HG02981 (cell line): ENCODE results near the gene DPH3.
"Not testable (repeated sequence)": the region's sequence is repeated elsewhere in the genome, so short reads cannot be mapped to it uniquely, and the experiment has no call there.

Source experiments
- ATAC-seq: cut with Tn5 transposase; IDR thresholded peaks from one replicate; pipeline ENCODE4 v1.9.1; 2021; ENCODE audit warnings: mild to moderate bottlenecking, moderate library complexity; ENCODE audit not compliant: unreplicated experiment

The DPH3 gene

DNA sequence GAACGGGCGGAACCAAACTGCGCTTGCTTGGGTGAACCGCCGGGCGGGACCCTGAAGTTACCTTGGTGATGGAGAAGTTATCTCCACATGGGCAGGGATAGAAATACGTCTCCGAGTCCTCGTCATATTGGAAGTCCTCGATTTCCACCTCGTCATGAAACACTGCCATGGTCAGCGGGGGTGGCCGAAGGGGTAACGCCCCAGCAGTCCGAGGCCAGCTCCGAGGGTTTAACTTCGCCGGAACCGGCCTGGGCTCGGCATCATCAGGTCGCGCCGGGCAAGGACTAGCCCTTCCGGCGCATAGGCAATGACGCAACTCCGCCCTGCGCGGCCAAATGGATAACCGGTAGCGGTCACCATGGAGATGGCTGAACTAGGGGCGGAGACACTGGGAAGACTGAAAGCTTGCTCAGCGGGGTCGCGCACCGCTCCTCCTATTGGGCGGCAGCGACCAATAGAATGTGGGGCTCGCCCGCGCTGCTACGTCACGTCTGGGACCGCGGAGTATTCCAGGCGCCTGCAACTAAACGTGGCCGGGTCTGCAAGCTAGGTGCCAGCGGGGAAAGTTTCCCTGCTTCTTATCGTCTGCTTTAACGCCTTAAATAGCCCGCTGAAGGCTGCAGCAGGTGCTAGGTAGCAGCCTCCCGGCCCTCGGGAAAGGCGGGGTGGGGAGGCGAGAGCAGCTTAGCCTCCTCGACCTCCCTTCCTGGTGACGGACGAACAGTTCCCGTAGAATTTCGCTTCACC lies at the start of gene DPH3, which contains the start of gene OXNAD1:
DPH3 (minus strand) TSS at position 236 of the 747 bp plus-strand sequence; CDS start at position 169, 67 bp downstream.
OXNAD1 (plus strand) TSS at position 505 of the 747 bp plus-strand sequence. CDS start 5,741 bp downstream, outside the sequence.
- peak; percentile 99 for ATAC-seq

DNA sequence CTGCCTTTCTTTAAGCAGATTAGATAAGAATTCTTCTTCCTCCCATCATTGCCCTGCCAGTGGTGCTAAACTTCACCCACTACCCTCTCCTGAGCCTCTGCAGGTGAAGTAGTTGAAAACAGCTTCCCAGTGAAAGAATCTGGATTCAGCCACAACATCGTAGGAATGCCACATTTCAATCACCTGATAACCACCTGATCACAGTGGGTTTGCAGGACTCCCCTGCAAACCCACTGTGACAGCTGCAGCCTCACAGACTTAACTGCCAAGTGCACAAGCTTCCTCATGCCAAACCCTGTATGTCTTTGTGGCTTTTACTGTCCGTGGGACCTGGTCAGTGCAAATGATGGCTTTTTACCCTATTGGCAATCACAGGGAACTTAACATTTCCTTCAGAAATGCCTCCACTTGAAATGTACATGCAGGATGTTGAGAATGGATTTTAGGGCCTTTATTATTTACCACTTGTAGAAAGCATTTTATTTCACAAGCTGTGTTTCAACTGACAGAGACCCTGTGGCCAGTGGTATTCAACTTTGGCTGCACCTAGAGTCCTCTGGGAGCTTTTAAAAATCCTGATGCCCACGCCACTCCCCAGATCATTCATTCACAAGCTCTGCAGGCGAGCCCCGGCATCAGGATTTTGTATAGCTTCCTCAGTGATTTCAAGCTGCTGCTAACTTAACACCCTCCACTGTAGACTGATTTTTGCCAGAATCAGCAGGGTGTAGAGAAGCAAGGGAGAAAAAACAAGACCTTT lies 49.3 kb upstream of the DPH3 start:
- no peak for ATAC-seq

- ATAC-seq, result peak; percentile 49
Measured at GRCh38 chr3:16311960-16312451, 47.3 kb upstream of the DPH3 start.

GRCh38 chr3:16310486-16310885 lies 45.7 kb upstream of the DPH3 start:
- not testable (repeated sequence) for ATAC-seq

DNA sequence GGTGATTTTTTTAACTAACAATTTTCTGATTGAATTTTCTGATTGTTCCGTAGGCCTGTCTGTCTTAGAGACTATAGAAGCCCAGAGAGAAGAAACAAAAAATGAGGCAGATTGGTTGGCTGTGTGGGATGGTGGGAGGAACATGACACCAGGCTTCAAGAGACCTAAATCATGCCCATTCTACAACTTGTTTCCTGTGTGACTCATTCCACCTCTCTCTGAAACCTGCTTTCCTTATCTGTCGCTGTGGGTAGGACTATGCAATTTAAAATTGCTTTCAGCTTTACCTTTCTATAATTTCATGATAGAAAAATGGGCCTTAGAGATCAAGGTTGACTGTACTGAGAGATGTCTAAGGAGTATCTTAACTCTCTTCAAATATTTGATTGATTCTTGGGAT lies 44.8 kb upstream of the DPH3 start:
- ATAC-seq, result peak; percentile 87

DNA sequence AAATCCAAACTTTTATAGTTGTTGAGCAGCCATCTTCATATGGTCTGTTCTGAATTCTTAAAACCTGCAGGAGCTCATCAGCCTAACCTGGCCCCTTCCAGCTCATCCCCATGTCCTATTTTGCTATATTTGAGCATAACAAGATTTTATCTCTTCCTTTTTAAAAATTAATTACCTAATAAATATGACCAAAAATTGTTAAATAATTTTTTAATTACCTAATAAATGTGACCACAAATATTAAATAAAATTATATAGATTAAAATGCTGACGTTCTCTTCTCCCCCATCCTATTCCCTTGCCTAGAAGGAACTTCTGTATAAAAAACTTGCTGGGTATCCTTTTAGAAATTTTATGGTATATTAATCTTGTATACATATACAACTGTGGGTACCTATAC lies 44.0 kb upstream of the DPH3 start:
- no peak for ATAC-seq

DNA sequence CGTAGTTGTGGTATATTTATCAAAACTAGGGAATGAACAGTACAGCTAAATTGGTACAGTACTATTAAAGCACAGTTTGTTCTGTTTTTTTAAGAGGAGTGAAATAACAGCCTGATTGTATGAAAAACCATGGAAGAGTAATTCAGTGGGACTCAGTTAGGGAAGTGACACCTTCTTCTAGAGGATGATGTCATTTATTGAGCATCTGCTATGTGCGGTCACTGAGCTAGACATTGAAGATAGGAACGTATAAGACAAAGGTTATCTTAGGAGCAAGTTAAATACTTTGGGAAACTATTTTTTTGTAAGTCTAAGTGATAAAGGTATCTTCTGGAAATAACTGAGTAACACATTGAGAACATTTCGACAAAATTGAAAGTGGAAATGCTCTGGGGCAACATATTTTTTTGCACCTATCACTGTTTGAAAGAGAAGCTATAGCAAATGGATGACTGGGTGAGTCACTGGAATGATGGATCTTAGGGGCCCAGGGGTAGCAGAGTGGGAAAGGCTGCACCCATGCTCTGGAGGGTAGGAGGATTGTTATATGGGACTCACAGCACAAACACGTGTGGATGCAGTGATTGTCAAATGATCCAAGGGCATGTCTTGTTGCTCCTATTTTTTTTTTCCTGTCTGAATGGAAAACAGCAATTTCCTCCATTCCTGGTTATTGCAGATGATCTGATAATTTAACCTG lies 43.2 kb upstream of the DPH3 start:
- no peak for ATAC-seq

- ATAC-seq, result no peak
Measured at GRCh38 chr3:16305111-16305541, 40.4 kb upstream of the DPH3 start.

GRCh38 chr3:16304061-16305010 lies 39.6 kb upstream of the DPH3 start:
- ATAC-seq, result no peak

GRCh38 chr3:16303037-16303575 lies 38.4 kb upstream of the DPH3 start:
- no peak for ATAC-seq

DNA sequence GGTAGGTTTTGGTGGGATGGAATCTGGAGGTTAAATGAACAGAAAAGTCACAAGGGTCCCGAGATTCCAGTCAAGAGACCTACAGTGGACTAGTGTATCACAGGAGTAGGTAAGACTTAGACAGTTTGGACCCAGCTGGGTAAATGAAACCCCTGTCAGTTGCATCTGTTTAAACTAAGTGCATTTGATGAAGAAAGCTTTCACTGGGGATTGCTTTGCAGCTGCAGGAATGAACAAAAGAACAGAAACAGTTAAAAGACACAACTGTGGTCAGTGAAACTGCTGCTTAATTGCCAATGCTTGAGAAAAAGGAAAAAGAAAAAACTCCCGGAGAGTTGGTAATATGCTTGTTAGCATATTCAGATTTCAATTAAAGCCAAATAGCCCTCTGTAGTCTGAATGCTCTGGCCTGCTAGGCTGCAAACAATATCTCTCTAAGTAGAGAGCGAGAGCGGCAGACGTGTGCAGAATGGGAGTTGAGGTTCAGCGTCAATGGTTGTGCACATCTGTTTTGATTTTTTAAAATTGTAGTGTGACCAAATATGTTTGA lies 37.4 kb upstream of the DPH3 start:
- ATAC-seq, result no peak

GRCh38 chr3:16301507-16301906 lies 36.8 kb upstream of the DPH3 start:
- ATAC-seq, result no peak

- ATAC-seq, result peak; percentile 58
Measured at GRCh38 chr3:16300881-16301359, 36.2 kb upstream of the DPH3 start.

DNA sequence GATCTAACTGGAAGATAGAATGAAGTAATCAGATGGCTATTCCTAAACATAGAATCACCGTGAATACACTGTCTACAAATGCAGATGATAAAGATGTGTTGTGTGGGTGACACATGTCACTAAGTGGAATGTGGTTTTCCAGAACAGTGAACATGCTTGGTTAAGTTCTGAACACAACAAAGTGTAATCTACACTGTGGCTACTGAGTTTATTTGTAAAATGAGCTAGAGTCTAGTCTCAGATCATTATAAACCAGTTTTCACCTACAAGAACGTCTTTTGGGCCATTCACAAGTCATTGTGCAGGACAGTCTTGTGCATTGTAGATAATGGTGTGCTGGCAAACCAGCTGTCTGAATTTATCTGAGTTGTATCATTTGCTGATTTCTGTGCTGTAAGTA lies 35.6 kb upstream of the DPH3 start:
- peak; percentile 40 for ATAC-seq

GRCh38 chr3:16299746-16300145 lies 35.0 kb upstream of the DPH3 start:
- ATAC-seq, result no peak

- ATAC-seq, result no peak
Measured at GRCh38 chr3:16298891-16299290, 34.1 kb upstream of the DPH3 start.

- ATAC-seq, result no peak
Measured at GRCh38 chr3:16297997-16298885, 33.5 kb upstream of the DPH3 start.

GRCh38 chr3:16295298-16295890 lies 30.7 kb upstream of the DPH3 start:
- ATAC-seq, result no peak
